H1 (cell line): ENCODE results near the gene ASTN2. TPM values are rescaled to one million over a fixed set of nuclear protein-coding genes. Genes with fewer than 3 reads are reported as not detected.

Experiments used
- CTCF ChIA-PET: fragments of 300-600 bp; sonication (Branson Sonifier 250); formaldehyde crosslinking; loops from one replicate; lab custom pipeline; 2021; ENCODE audit not compliant: partially characterized antibody; lab: Charles Lee
- POLR2A ChIA-PET: fragments of 300-600 bp; sonication (Branson Sonifier 250); formaldehyde crosslinking; loops from one replicate; lab custom pipeline; 2021; ENCODE audit warnings: inconsistent platforms; ENCODE audit not compliant: partially characterized antibody; lab: Charles Lee
- DNase-seq, 2 experiments: peaks; one replicate each; pipeline versions ENCODE4 v3.0.0 to v3.0.0-alpha.2; 2010 to 2022; ENCODE audit warnings: low spot score in 2 of 2, low read depth in 1 of 2, mixed read lengths in 1 of 2
- FAIRE-seq: peaks from 2 replicates; lab custom pipeline; 2011; peaks lifted over from hg19 to GRCh38; lab: Jason Lieb, UNC
- H2AFZ ChIP-seq: 2 replicates; pipeline ENCODE4 v1.8.1; 2012; ENCODE audit warnings: low read length, inconsistent platforms
- H2AK5ac ChIP-seq: 2 replicates; pipeline ENCODE4 v1.6.1; 2013; ENCODE audit warnings: low read depth, low read length
- H2BK120ac ChIP-seq: replicated peaks from 2 replicates; pipeline ENCODE3; 2013; ENCODE audit warnings: low read depth, low read length, inconsistent platforms
- H2BK12ac ChIP-seq: 2 replicates; pipeline ENCODE4 v1.6.1; 2013; ENCODE audit warnings: low read depth, low read length
- H2BK15ac ChIP-seq: 2 replicates; pipeline ENCODE4 v1.6.1; 2013; ENCODE audit warnings: low read length
- H2BK20ac ChIP-seq: 2 replicates; pipeline ENCODE4 v1.6.1; 2013; ENCODE audit warnings: low read length
- H2BK5ac ChIP-seq: 2 replicates; pipeline ENCODE4 v1.6.1; 2013; ENCODE audit warnings: low read depth, low read length
- H3K14ac ChIP-seq: 2 replicates; pipeline ENCODE4 v1.6.1; 2013; ENCODE audit warnings: inconsistent platforms; ENCODE audit not compliant: insufficient read length
- H3K18ac ChIP-seq: 2 replicates; pipeline ENCODE4 v1.6.1; 2013; ENCODE audit warnings: low read length; ENCODE audit errors: extremely low read depth
- H3K23ac ChIP-seq: 2 replicates; pipeline ENCODE4 v1.6.1; 2013; ENCODE audit warnings: inconsistent platforms; ENCODE audit not compliant: insufficient read length
- H3K23me2 ChIP-seq: 2 replicates; pipeline ENCODE4 v1.6.1; 2013; ENCODE audit warnings: low read depth, low read length
- H3K27ac ChIP-seq: 2 replicates; pipeline ENCODE4 v1.6.1; 2011; ENCODE audit warnings: low read depth, low read length, inconsistent platforms
- H3K27me3 ChIP-seq, 4 experiments: replicated peaks in 1 of 4; 1 replicate in 1 of 4; 2 replicates in 3 of 4; pipeline versions ENCODE4 v1.6.1 to v1.8.1; 2011 to 2013; ENCODE audit warnings: low read length in 3 of 4, mild to moderate bottlenecking in 3 of 4, inconsistent platforms in 2 of 4, mixed read lengths in 2 of 4, moderate library complexity in 1 of 4; ENCODE audit not compliant: control insufficient read depth in 3 of 4, insufficient read depth in 3 of 4; ENCODE audit errors: extremely low read depth in 1 of 4
- H3K36me3 ChIP-seq, 4 experiments: 2 replicates each; pipeline versions ENCODE4 v1.6.1 to v1.8.1; 2011 to 2013; ENCODE audit warnings: mild to moderate bottlenecking in 4 of 4, low read length in 3 of 4, moderate library complexity in 2 of 4, control low read depth in 1 of 4, inconsistent platforms in 1 of 4; ENCODE audit not compliant: insufficient read depth in 4 of 4, control insufficient read depth in 2 of 4
- H3K4ac ChIP-seq: replicated peaks from 2 replicates; pipeline ENCODE3; 2013; ENCODE audit warnings: low read length, low read depth, mixed read lengths, inconsistent platforms; ENCODE audit not compliant: insufficient read length
- H3K4me1 ChIP-seq, 4 experiments: replicated peaks in 1 of 4; 1 replicate in 1 of 4; 2 replicates in 3 of 4; pipeline versions ENCODE4 v1.6.1 to v1.8.1; 2011 to 2013; ENCODE audit warnings: low read length in 3 of 4, inconsistent platforms in 2 of 4, mixed read lengths in 1 of 4; ENCODE audit not compliant: insufficient read depth in 4 of 4, control insufficient read depth in 3 of 4
- H3K4me2 ChIP-seq, 2 experiments: 2 replicates each; pipeline versions ENCODE4 v1.6.1 to v1.8.1; 2011 to 2013; ENCODE audit warnings: low read depth in 2 of 2, low read length in 2 of 2, control low read depth in 1 of 2, inconsistent platforms in 1 of 2, mild to moderate bottlenecking in 1 of 2; ENCODE audit not compliant: insufficient read depth in 1 of 2
- H3K4me3 ChIP-seq, 4 experiments: fragments of 200-600, 300-600 bp in 1 of 4; sonication (generic), shearing (Covaris generic), sonication (Bioruptor Twin) in 1 of 4; 2 replicates each; pipeline versions ENCODE4 v1.5.1 to v1.8.1; 2011 to 2016; ENCODE audit warnings: low read length in 4 of 4, low read depth in 3 of 4, control low read depth in 2 of 4, inconsistent platforms in 2 of 4, mild to moderate bottlenecking in 2 of 4, mixed read lengths in 1 of 4, moderate library complexity in 1 of 4; ENCODE audit not compliant: insufficient read depth in 2 of 4; ENCODE audit errors: extremely low read depth in 1 of 4
- H3K56ac ChIP-seq: replicated peaks from 2 replicates; pipeline ENCODE3; 2013; ENCODE audit warnings: low read depth, mild to moderate bottlenecking, mixed read lengths, low read length, inconsistent platforms; ENCODE audit not compliant: insufficient read length
- H3K79me1 ChIP-seq: 2 replicates; pipeline ENCODE4 v1.6.1; 2013; ENCODE audit warnings: low read depth, low read length, control low read depth
- H3K79me2 ChIP-seq, 2 experiments: 2 replicates each; pipeline versions ENCODE4 v1.6.1 to v1.8.1; 2012 to 2013; ENCODE audit warnings: low read length in 2 of 2, mild to moderate bottlenecking in 2 of 2, inconsistent platforms in 1 of 2; ENCODE audit not compliant: insufficient read depth in 2 of 2, control insufficient read depth in 1 of 2
- H3K9ac ChIP-seq, 4 experiments: replicated peaks in 1 of 4; 1 replicate in 1 of 4; 2 replicates in 3 of 4; pipeline versions ENCODE4 v1.6.1 to v1.8.1; 2011 to 2013; ENCODE audit warnings: low read depth in 3 of 4, low read length in 3 of 4, control low read depth in 2 of 4, mild to moderate bottlenecking in 2 of 4, moderate library complexity in 2 of 4, inconsistent platforms in 1 of 4; ENCODE audit errors: extremely low read depth in 1 of 4
- H3K9me3 ChIP-seq, 2 experiments: 2 replicates each; pipeline versions ENCODE4 v1.6.1 to v1.8.1; 2012 to 2013; ENCODE audit warnings: mild to moderate bottlenecking in 2 of 2, moderate library complexity in 2 of 2, control low read depth in 1 of 2, inconsistent platforms in 1 of 2, low read depth in 1 of 2, low read length in 1 of 2, mixed read lengths in 1 of 2; ENCODE audit not compliant: insufficient read depth in 2 of 2
- H4K20me1 ChIP-seq, 2 experiments: replicated peaks in 1 of 2; 2 replicates each; pipeline versions ENCODE3 to v1.8.1; 2011 to 2013; ENCODE audit warnings: inconsistent platforms in 2 of 2, low read length in 2 of 2, mild to moderate bottlenecking in 1 of 2; ENCODE audit not compliant: insufficient read depth in 2 of 2, control insufficient read depth in 1 of 2
- H4K5ac ChIP-seq: 2 replicates; pipeline ENCODE4 v1.6.1; 2013; ENCODE audit warnings: low read length, low read depth, mixed read lengths, inconsistent platforms; ENCODE audit not compliant: insufficient read length
- H4K8ac ChIP-seq: 2 replicates; pipeline ENCODE4 v1.8.0; 2013; ENCODE audit warnings: mild to moderate bottlenecking, moderate library complexity, low read length, inconsistent platforms; ENCODE audit not compliant: insufficient read depth; ENCODE audit errors: extremely low read depth
- H4K91ac ChIP-seq: replicated peaks from 2 replicates; pipeline ENCODE3; 2013; ENCODE audit warnings: low read length, mixed read lengths, inconsistent platforms; ENCODE audit not compliant: insufficient read length
- CBX8 ChIP-seq: fragments of 300-800, 300-1000 bp; sonication (generic); IDR thresholded peaks from 2 replicates; pipeline ENCODE4 v1.7.1; 2016; ENCODE audit warnings: low read depth, low read length, borderline replicate concordance
- CREB1 ChIP-seq: IDR thresholded peaks from 2 replicates; pipeline ENCODE4 v1.6.1; 2012; ENCODE audit warnings: inconsistent platforms
- CTBP2 ChIP-seq: IDR thresholded peaks from 2 replicates; pipeline ENCODE4 v1.7.0; 2011; ENCODE audit warnings: borderline replicate concordance, mild to moderate bottlenecking, moderate library complexity, mixed read lengths, low read length; ENCODE audit not compliant: insufficient read depth, insufficient read length
- E2F6 ChIP-seq: IDR thresholded peaks from 2 replicates; pipeline ENCODE4 v1.6.1; 2012; ENCODE audit warnings: inconsistent platforms
- EGR1 ChIP-seq: IDR thresholded peaks from 2 replicates; pipeline ENCODE4 v1.6.1; 2011; ENCODE audit warnings: low read depth, low read length, borderline replicate concordance
- JUN ChIP-seq: IDR thresholded peaks from 2 replicates; pipeline ENCODE4 v1.6.1; 2011; ENCODE audit warnings: low read depth, mild to moderate bottlenecking, improper control_type of control experiment, low read length
- KDM5A ChIP-seq: fragments of 200-600 bp; IDR thresholded peaks from 2 replicates; pipeline ENCODE4 v1.7.1; 2012; ENCODE audit warnings: mild to moderate bottlenecking, low read length, inconsistent platforms, mixed read lengths
- RAD21 ChIP-seq, 2 experiments: IDR thresholded peaks in 1 of 2; conservative IDR thresholded peaks in 1 of 2; 2 replicates each; pipeline ENCODE4 v1.6.1; 2011; ENCODE audit warnings: low read depth in 2 of 2, low read length in 2 of 2, improper control_type of control experiment in 1 of 2, inconsistent platforms in 1 of 2, mild to moderate bottlenecking in 1 of 2, moderate library complexity in 1 of 2
- SIN3A ChIP-seq, 2 experiments: IDR thresholded peaks in 1 of 2; conservative IDR thresholded peaks in 1 of 2; 2 replicates each; pipeline ENCODE4 v1.6.1; 2011 to 2012; ENCODE audit warnings: low read length in 2 of 2, improper control_type of control experiment in 1 of 2, low read depth in 1 of 2, mild to moderate bottlenecking in 1 of 2
- TBP ChIP-seq: IDR thresholded peaks from 2 replicates; pipeline ENCODE4 v1.6.1; 2011; ENCODE audit warnings: low read depth, low read length, improper control_type of control experiment
- TEAD4 ChIP-seq: IDR thresholded peaks from 2 replicates; pipeline ENCODE4 v1.6.1; 2012; ENCODE audit warnings: low read depth, low read length, inconsistent platforms, mixed read lengths
- USF2 ChIP-seq: IDR thresholded peaks from 2 replicates; pipeline ENCODE4 v1.6.1; 2011; ENCODE audit warnings: low read length, improper control_type of control experiment
- WGBS, 2 experiments: shearing (Covaris generic) in 1 of 2; methylation state at CpG; one replicate each; pipeline versions ENCODE4 v1.1.6 to v1.1.7; 2013 to 2015; ENCODE audit warnings: low lambda C conversion rate in 2 of 2, mixed read lengths in 2 of 2, inconsistent platforms in 1 of 2, low coverage in 1 of 2, missing lambda C conversion rate in 1 of 2; ENCODE audit not compliant: insufficient replicate concordance in 2 of 2, insufficient coverage in 1 of 2, insufficient read length in 1 of 2; ENCODE audit errors: extremely low coverage in 1 of 2, missing lambda C conversion rate in 1 of 2; 5-methylcytosine and 5-hydroxymethylcytosine counted together
- polyA plus RNA-seq, 7 experiments: library from polyadenylated mRNA; depleted of rRNA in 3 of 7; stranded (reverse) in 5 of 7; unstranded in 2 of 7; fragments of >200 nt in 5 of 7; fragments of 200-250 nt in 2 of 7; gene quantifications; 1 replicate in 5 of 7; 2 replicates in 1 of 7; 4 replicates in 1 of 7; pipeline versions ENCODE4 v1.2.1 to v1.2.3, GENCODE V29; 2011 to 2013; ENCODE audit warnings: missing spikeins in 2 of 7, mixed read lengths in 2 of 7
- total RNA-seq: library from RNA; stranded (reverse); fragmentation: NEBNext Ultra II Directional; extraction: Animal tissue kit (Norgen Biotek cat#: 25700); gene quantifications from 2 replicates; pipeline ENCODE4 v1.2.1, GENCODE V29; 2021

ASTN2 gene
- total and polyA plus RNA-seq, 2 of the 8 experiments (the other 6 are each of a cell fraction or from before 2014, with no cell fraction given), result 8.2 to 13.7 TPM

GRCh38 chr9:117233016-117233415 lies 181.8 kb downstream of the ASTN2 start:
- Histone ChIP-seq H3K4me2 (no peak overlapping the region), H2BK5ac (no peak overlapping the region), H4K5ac (no peak overlapping the region), H2BK12ac (no peak overlapping the region), H3K23ac (no peak overlapping the region), H3K27ac (no peak overlapping the region), H3K4me1 (no peaks in the 10 kb centered on the region), H3K9me3 (no peaks in the 10 kb centered on the region), H2AFZ (no peak overlapping the region), H3K4ac (no peak overlapping the region), H3K18ac (no peak overlapping the region), H2BK15ac (no peak overlapping the region), H2BK120ac (no peak overlapping the region), H4K20me1 (no peaks in the 10 kb centered on the region), H3K79me1 (no peaks in the 10 kb centered on the region), H3K14ac (no peak overlapping the region), H2BK20ac (no peak overlapping the region), H3K27me3 (no peaks in the 10 kb centered on the region), H3K79me2 (no peaks in the 10 kb centered on the region), H3K9ac (no peak overlapping the region), H3K36me3 (no peaks in the 10 kb centered on the region), H4K8ac (no peak overlapping the region), H3K56ac (no peak overlapping the region), H3K23me2 (no peaks in the 10 kb centered on the region), H3K4me3 (no peak overlapping the region), H2AK5ac (no peak overlapping the region), H4K91ac (no peak overlapping the region)
- ChIA-PET CTCF (interaction anchor here (0.6 to 12.3 kb wide), 5 partner anchors 13 to 162 kb away, joined by 3 to 87 read pairs (median 4); no protein-coding TSS in a partner anchor), POLR2A (no interaction called here)
- FAIRE-seq (no peak), DNase-seq (no peak)
- 83% methylated on average over 4 of the region's 4 CpGs; no CpG with 5 or more reads in 1 of the 2 experiments for WGBS, 2 experiments
- TF ChIP-seq KDM5A, result no peak
- TF ChIP-seq CREB1, result no peak
- TF ChIP-seq CBX8, result no peak
- TF ChIP-seq E2F6, result no peak
- TF ChIP-seq RAD21 (IDR thresholded peaks at IDR 0.05 in 1 of 2, conservative IDR thresholded peaks at IDR 0.05 in 1 of 2; ENCODE audit: low read depth in 2 of 2, low read length in 2 of 2), result no peak
- no peak for TF ChIP-seq CTBP2
- TF ChIP-seq SIN3A (conservative IDR thresholded peaks at IDR 0.05 in 1 of 2, IDR thresholded peaks at IDR 0.05 in 1 of 2; ENCODE audit: low read depth in 1 of 2, low read length in 2 of 2), result no peak
- no peak for TF ChIP-seq TEAD4
- no peak for TF ChIP-seq TBP
- TF ChIP-seq JUN, result no peak
- TF ChIP-seq EGR1, result no peak
- no peak for TF ChIP-seq USF2
